Measurements from ENCODE around the gene SUPT4H1.

The SUPT4H1 gene

GRCh38 chr17:58328195-58329034 is 23.6 kb downstream of the SUPT4H1 start, which contains the start of gene TSPOAP1:
Gene TSPOAP1 (minus strand): TSS chr17:58328795. CDS start chr17:58327920, 875 bp downstream.
- FAIRE-seq: no peak

- FAIRE-seq: no peak
Observed at GRCh38 chr17:58327363-58328194, 24.4 kb downstream of the SUPT4H1 start.

- no peak for FAIRE-seq
Observed at GRCh38 chr17:58326609-58327362, 25.2 kb downstream of the SUPT4H1 start.

- FAIRE-seq: no peak
Observed at GRCh38 chr17:58325976-58326468, 26.0 kb downstream of the SUPT4H1 start.

GRCh38 chr17:58325289-58325726 is 26.7 kb downstream of the SUPT4H1 start:
- FAIRE-seq: no peak

- FAIRE-seq: no peak
Observed at GRCh38 chr17:58324409-58325288, 27.4 kb downstream of the SUPT4H1 start.

GRCh38 chr17:58324056-58324408 is 28.0 kb downstream of the SUPT4H1 start:
- no peak for FAIRE-seq

GRCh38 chr17:58323366-58324055 is 28.5 kb downstream of the SUPT4H1 start:
- no peak for FAIRE-seq

- no peak for FAIRE-seq
Observed at GRCh38 chr17:58322581-58323185, 29.3 kb downstream of the SUPT4H1 start.

- FAIRE-seq: no peak
Observed at GRCh38 chr17:58321571-58322525, 30.2 kb downstream of the SUPT4H1 start.

GRCh38 chr17:58320570-58321323 is 31.3 kb downstream of the SUPT4H1 start:
- FAIRE-seq: no peak

- no peak for FAIRE-seq
Observed at GRCh38 chr17:58320163-58320558, 31.8 kb downstream of the SUPT4H1 start.

- no peak for FAIRE-seq
Observed at GRCh38 chr17:58319173-58320162, 32.5 kb downstream of the SUPT4H1 start.

GRCh38 chr17:58318627-58319172 is 33.3 kb downstream of the SUPT4H1 start:
- FAIRE-seq: no peak

GRCh38 chr17:58318065-58318481 is 33.9 kb downstream of the SUPT4H1 start:
- no peak for FAIRE-seq

GRCh38 chr17:58317421-58318064 is 34.5 kb downstream of the SUPT4H1 start:
- peak; percentile 3 for FAIRE-seq
